Measurements from ENCODE around the gene PDCD11. TPM values are rescaled to one million over a fixed set of nuclear protein-coding genes. Genes with fewer than 3 reads are reported as not detected.

PDCD11 gene
- polyA plus RNA-seq, 2 of the 4 experiments (the other 2 are of a cell fraction), result 26.2 to 32.6 TPM

GRCh38 chr10:103454026-103454425, 57.6 kb downstream of the PDCD11 start:
- DNase-seq (ENCODE audit: low read depth in 1 of 2, low spot score in 1 of 2), result no peak
- H3K4me2 ChIP-seq, result no peak overlapping the region
- H3K4me3 ChIP-seq, result no peak overlapping the region
- H3K27ac ChIP-seq, result no peak overlapping the region
- POLR2A ChIA-PET, result no interaction called here
- no peak for FAIRE-seq
- CTCF ChIA-PET, result interaction anchor here (0.6 to 1.4 kb wide), 3 partner anchors 9 to 517 kb away, joined by 3 read pairs; no protein-coding TSS in a partner anchor
- WGBS (ENCODE audit: missing lambda C conversion rate), result 83% methylated on average over 4 of the region's 4 CpGs
- TF ChIP-seq TP53 (CRISPR knock-in tag; IDR thresholded peaks at IDR 0.05) (no peak), MAFK (IDR thresholded peaks at IDR 0.05; ENCODE audit: partially characterized antibody) (no peak), FOSL2 (IDR thresholded peaks at IDR 0.05) (no peak), FOSL2 (CRISPR knock-in tag; IDR thresholded peaks at IDR 0.05) (no peak), CHD2 (IDR thresholded peaks at IDR 0.05; ENCODE audit: low read length, partially characterized antibody) (no peak), HEYL (CRISPR knock-in tag; IDR thresholded peaks at IDR 0.05) (no peak), CBX2 (IDR thresholded peaks at IDR 0.05; ENCODE audit: borderline replicate concordance, low read depth) (no peak), ELK1 (IDR thresholded peaks at IDR 0.05; ENCODE audit: low read depth, low read length) (no peak), CHD4 (IDR thresholded peaks at IDR 0.05; ENCODE audit: borderline replicate concordance) (no peak), SMC3 (IDR thresholded peaks at IDR 0.05) (no peak), HOXA7 (CRISPR knock-in tag; IDR thresholded peaks at IDR 0.05) (no peak), RARB (CRISPR knock-in tag; IDR thresholded peaks at IDR 0.05) (no peak)
- H3K4me1 ChIP-seq, result peaks cover 18% of the 10 kb centered on the region; the same call in 2 of the 3 replicates
- no peaks in the 10 kb centered on the region for H3K9me3 ChIP-seq
- ATAC-seq, result no peak

GRCh38 chr10:103455235-103455634, 58.8 kb downstream of the PDCD11 start:
- ATAC-seq (no peak), DNase-seq (ENCODE audit: low read depth in 1 of 2, low spot score in 1 of 2) (no peak), FAIRE-seq (no peak)
- H3K4me3 ChIP-seq, result no peak overlapping the region
- H3K9me3 ChIP-seq, result no peaks in the 10 kb centered on the region
- ChIA-PET CTCF (interaction anchor here (0.5 to 1.7 kb wide), 3 partner anchors 11 to 55 kb away, joined by 3 to 6 read pairs (median 3); no protein-coding TSS in a partner anchor), POLR2A (no interaction called here)
- H3K27ac ChIP-seq, result no peak overlapping the region
- TF ChIP-seq CHD2 (IDR thresholded peaks at IDR 0.05; ENCODE audit: low read length, partially characterized antibody) (no peak), PHF8 (IDR thresholded peaks at IDR 0.05; ENCODE audit: borderline replicate concordance, low read depth) (no peak), SREBF2 (IDR thresholded peaks at IDR 0.05) (no peak), NFE2L2 (conservative IDR thresholded peaks at IDR 0.05; ENCODE audit: low read length) (no peak), PBX3 (IDR thresholded peaks at IDR 0.05) (no peak), NPAS2 (CRISPR knock-in tag; IDR thresholded peaks at IDR 0.05; ENCODE audit: borderline replicate concordance) (no peak), JUNB (IDR thresholded peaks at IDR 0.05) (no peak), ZNF302 (CRISPR knock-in tag; IDR thresholded peaks at IDR 0.05) (no peak), CBX8 (IDR thresholded peaks at IDR 0.05) (no peak), POLR2A (IDR thresholded peaks at IDR 0.05; ENCODE audit: low read length) (no peak)
- 73% methylated on average over 19 of the region's 25 CpGs for WGBS (ENCODE audit: missing lambda C conversion rate)
- H3K4me2 ChIP-seq, result no peak overlapping the region
- H3K4me1 ChIP-seq, result peaks cover 17% of the 10 kb centered on the region; the same call in 2 of the 3 replicates

GRCh38 chr10:103456074-103456660, 59.7 kb downstream of the PDCD11 start:
- no peak overlapping the region for H3K4me3 ChIP-seq
- no peak overlapping the region for H3K4me2 ChIP-seq
- CTCF ChIA-PET, result interaction anchor here (0.5 to 1.7 kb wide), 2 partner anchors 40 to 54 kb away, joined by 3 to 6 read pairs; no protein-coding TSS in a partner anchor
- no peak overlapping the region for H3K27ac ChIP-seq
- TF ChIP-seq NFE2L2 (conservative IDR thresholded peaks at IDR 0.05; ENCODE audit: low read length) (no peak), ZFP36 (IDR thresholded peaks at IDR 0.05; ENCODE audit: borderline replicate concordance, partially characterized antibody) (peak; percentile 59)
- H3K4me1 ChIP-seq, result peaks cover 8% of the 10 kb centered on the region; the same call in 2 of the 3 replicates
- H3K9me3 ChIP-seq, result no peaks in the 10 kb centered on the region
- DNase-seq (ENCODE audit: low read depth in 1 of 2, low spot score in 1 of 2), result no peak
- FAIRE-seq, result no peak
- ATAC-seq, result no peak
- POLR2A ChIA-PET, result no interaction called here
- 79% methylated on average over 9 of the region's 9 CpGs for WGBS (ENCODE audit: missing lambda C conversion rate)
